ENCODE measurements around the gene B3GNT5.

Gene B3GNT5

GRCh38 chr3:183252973-183253527 is at the start of gene B3GNT5:
TSS of gene B3GNT5 (plus strand) at chr3:183253253. CDS start at chr3:183269799, 16,546 bp downstream.
- DNase-seq (ENCODE audit: low read depth in 2 of 2) = peak; percentile 41 to 52

- no peak for DNase-seq (ENCODE audit: low read depth in 2 of 2)
Measured at GRCh38 chr3:183203670-183204069, 49.4 kb upstream of the B3GNT5 start.

GRCh38 chr3:183208260-183208659 is 44.8 kb upstream of the B3GNT5 start:
- DNase-seq (ENCODE audit: low read depth in 2 of 2) = no peak

GRCh38 chr3:183208800-183209199 is 44.3 kb upstream of the B3GNT5 start:
- DNase-seq (ENCODE audit: low read depth in 2 of 2) = no peak

- DNase-seq (ENCODE audit: low read depth in 2 of 2) = no peak
Measured at GRCh38 chr3:183210341-183210740, 42.7 kb upstream of the B3GNT5 start.

GRCh38 chr3:183210862-183211341 is 42.2 kb upstream of the B3GNT5 start:
- DNase-seq (ENCODE audit: low read depth in 2 of 2) = peak; percentile 33 to 38

- no peak for DNase-seq (ENCODE audit: low read depth in 2 of 2)
Measured at GRCh38 chr3:183211352-183211751, 41.7 kb upstream of the B3GNT5 start.

- DNase-seq (ENCODE audit: low read depth in 2 of 2) = no peak
Measured at GRCh38 chr3:183212096-183212495, 41.0 kb upstream of the B3GNT5 start.

- no peak for DNase-seq (ENCODE audit: low read depth in 2 of 2)
Measured at GRCh38 chr3:183212565-183212964, 40.5 kb upstream of the B3GNT5 start.

- DNase-seq (ENCODE audit: low read depth in 2 of 2) = no peak
Measured at GRCh38 chr3:183213415-183214276, 39.4 kb upstream of the B3GNT5 start.

- no peak for DNase-seq (ENCODE audit: low read depth in 2 of 2)
Measured at GRCh38 chr3:183214277-183214612, 38.8 kb upstream of the B3GNT5 start.

- no peak for DNase-seq (ENCODE audit: low read depth in 2 of 2)
Measured at GRCh38 chr3:183215591-183216202, 37.4 kb upstream of the B3GNT5 start.

- no peak for DNase-seq (ENCODE audit: low read depth in 2 of 2)
Measured at GRCh38 chr3:183217548-183218332, 35.3 kb upstream of the B3GNT5 start.

GRCh38 chr3:183218826-183219225 is 34.2 kb upstream of the B3GNT5 start:
- no peak for DNase-seq (ENCODE audit: low read depth in 2 of 2)

- no peak for DNase-seq (ENCODE audit: low read depth in 2 of 2)
Measured at GRCh38 chr3:183220828-183221227, 32.2 kb upstream of the B3GNT5 start.

- no peak for DNase-seq (ENCODE audit: low read depth in 2 of 2)
Measured at GRCh38 chr3:183222631-183223235, 30.3 kb upstream of the B3GNT5 start.

- DNase-seq (ENCODE audit: low read depth in 2 of 2) = peak; percentile 6 to 35
Measured at GRCh38 chr3:183224180-183224970, 28.7 kb upstream of the B3GNT5 start.

GRCh38 chr3:183226333-183226890 is 26.6 kb upstream of the B3GNT5 start:
- DNase-seq (ENCODE audit: low read depth in 2 of 2) = no peak

- no peak for DNase-seq (ENCODE audit: low read depth in 2 of 2)
Measured at GRCh38 chr3:183227586-183227985, 25.5 kb upstream of the B3GNT5 start.

GRCh38 chr3:183229178-183229577 is 23.9 kb upstream of the B3GNT5 start:
- no peak for DNase-seq (ENCODE audit: low read depth in 2 of 2)

All from stimulated activated CD4-positive, alpha-beta T cell treated with anti-CD3 and anti-CD28 coated beads, Interleukin-1b, Interleukin-23, amount 100 ng/mL, for 4 hours (primary cell).